ENCODE data around the gene GUCY1B1.

GRCh38 chr4:155794589-155795236 is 35.9 kb downstream of the GUCY1B1 start:
- TF ChIP-seq, protein P1, sequence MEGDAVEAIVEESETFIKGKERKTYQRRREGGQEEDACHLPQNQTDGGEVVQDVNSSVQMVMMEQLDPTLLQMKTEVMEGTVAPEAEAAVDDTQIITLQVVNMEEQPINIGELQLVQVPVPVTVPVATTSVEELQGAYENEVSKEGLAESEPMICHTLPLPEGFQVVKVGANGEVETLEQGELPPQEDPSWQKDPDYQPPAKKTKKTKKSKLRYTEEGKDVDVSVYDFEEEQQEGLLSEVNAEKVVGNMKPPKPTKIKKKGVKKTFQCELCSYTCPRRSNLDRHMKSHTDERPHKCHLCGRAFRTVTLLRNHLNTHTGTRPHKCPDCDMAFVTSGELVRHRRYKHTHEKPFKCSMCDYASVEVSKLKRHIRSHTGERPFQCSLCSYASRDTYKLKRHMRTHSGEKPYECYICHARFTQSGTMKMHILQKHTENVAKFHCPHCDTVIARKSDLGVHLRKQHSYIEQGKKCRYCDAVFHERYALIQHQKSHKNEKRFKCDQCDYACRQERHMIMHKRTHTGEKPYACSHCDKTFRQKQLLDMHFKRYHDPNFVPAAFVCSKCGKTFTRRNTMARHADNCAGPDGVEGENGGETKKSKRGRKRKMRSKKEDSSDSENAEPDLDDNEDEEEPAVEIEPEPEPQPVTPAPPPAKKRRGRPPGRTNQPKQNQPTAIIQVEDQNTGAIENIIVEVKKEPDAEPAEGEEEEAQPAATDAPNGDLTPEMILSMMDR (IDR thresholded peaks at IDR 0.05; ENCODE audit: low read depth, low read length) = no peak
- TF ChIP-seq POLR2A (IDR thresholded peaks at IDR 0.05; ENCODE audit: extremely low read depth, insufficient read length) = no peak
